ENCODE results near the gene EPHA10.
A peak's percentile ranks its signal among the peaks of the same experiment; 100 is the strongest.

EPHA10 gene

GRCh38 chr1:37807555-37808368 lies 42.8 kb upstream of the EPHA10 start, which contains the start of the genes C1orf122 and YRDC:
Gene C1orf122 (plus strand): TSS chr1:37807790. CDS start chr1:37808405, 615 bp downstream.
Gene YRDC (minus strand): TSS chr1:37808208. CDS start chr1:37808180, 28 bp downstream.
- peak within 1 kb of the TSS; percentile 68 to 98 (median 95) for H3K4me3 ChIP-seq (ENCODE audit: control insufficient read depth in 1 of 7, extremely low read depth in 1 of 7, insufficient read depth in 4 of 7, low read depth in 2 of 7, low read length in 6 of 7)
- peak; percentile 95 to 98 (median 98) for DNase-seq
- under 1% methylated on average over 85 of the region's 95 CpGs for WGBS (ENCODE audit: insufficient coverage)
- no peaks in the 10 kb centered on the region for H3K9me3 ChIP-seq (ENCODE audit: control extremely low read depth in 1 of 5, control insufficient read depth in 4 of 5, insufficient read depth in 2 of 5, low read depth in 1 of 5, low read length in 4 of 5)
- POLR2A ChIA-PET, result interaction anchor here (0.8 to 2.1 kb wide), 4 partner anchors 13 to 115 kb away, joined by 3 to 14 read pairs (median 8); partner anchors contain the start of genes CDCA8, EPHA10 and MTF1
- peaks cover 16 to 57% (median 34%) of the 10 kb centered on the region in 4 experiments for H3K36me3 ChIP-seq (ENCODE audit: control insufficient read depth in 4 of 4, insufficient read depth in 4 of 4, low read length in 3 of 4)
- H3K27me3 ChIP-seq (replicated peaks in 2 of 5; ENCODE audit: control insufficient read depth in 4 of 5, insufficient read depth in 5 of 5, low read length in 4 of 5), result no peaks in the 10 kb centered on the region
- H3K27ac ChIP-seq (ENCODE audit: insufficient read depth in 1 of 2, low read depth in 1 of 2, low read length in 2 of 2, poor library complexity in 1 of 2, severe bottlenecking in 2 of 2), result peak within 1 kb of the TSS; percentile 93 to 97
- CTCF ChIA-PET, result interaction anchor here (1.2 to 1.8 kb wide), 4 partner anchors 9 to 52 kb away, joined by 3 to 5 read pairs (median 4); partner anchors contain the start of gene MTF1
- peaks cover 5 to 23% (median 20%) of the 10 kb centered on the region in 4 experiments for H3K4me1 ChIP-seq (ENCODE audit: control extremely low read depth in 1 of 4, control insufficient read depth in 4 of 4, insufficient read depth in 4 of 4, low read length in 3 of 4)

GRCh38 chr1:37807220-37807554 lies 42.3 kb upstream of the EPHA10 start:
- Histone ChIP-seq H3K36me3 (ENCODE audit: control insufficient read depth in 4 of 4, insufficient read depth in 4 of 4, low read length in 3 of 4) (peaks cover 19 to 56% (median 37%) of the 10 kb centered on the region in 4 experiments), H3K9me3 (ENCODE audit: control extremely low read depth in 1 of 5, control insufficient read depth in 4 of 5, insufficient read depth in 2 of 5, low read depth in 1 of 5, low read length in 4 of 5) (no peaks in the 10 kb centered on the region), H3K4me1 (ENCODE audit: control extremely low read depth in 1 of 4, control insufficient read depth in 4 of 4, insufficient read depth in 4 of 4, low read length in 3 of 4) (peaks cover 5 to 23% (median 20%) of the 10 kb centered on the region in 4 experiments), H3K27me3 (replicated peaks in 2 of 5; ENCODE audit: control insufficient read depth in 4 of 5, insufficient read depth in 5 of 5, low read length in 4 of 5) (no peaks in the 10 kb centered on the region), H3K27ac (ENCODE audit: insufficient read depth in 1 of 2, low read depth in 1 of 2, low read length in 2 of 2, poor library complexity in 1 of 2, severe bottlenecking in 2 of 2) (peak overlapping the region; percentile 93 to 97), H3K4me3 (ENCODE audit: control insufficient read depth in 1 of 7, extremely low read depth in 1 of 7, insufficient read depth in 4 of 7, low read depth in 2 of 7, low read length in 6 of 7) (peak overlapping the region; percentile 68 to 98 (median 95))
- peak in 2 of 3 donors; percentile 26 to 44 for DNase-seq
- WGBS (ENCODE audit: insufficient coverage), result 31% methylated on average over 7 of the region's 9 CpGs
- ChIA-PET POLR2A (interaction anchor here (0.8 to 2.1 kb wide), 4 partner anchors 12 to 115 kb away, joined by 3 to 14 read pairs (median 8); partner anchors contain the start of genes CDCA8, EPHA10 and MTF1), CTCF (interaction anchor here (1.3 kb wide), 1 partner anchor 53 kb away, joined by 5 read pairs; the partner anchor contains the start of gene MTF1)

GRCh38 chr1:37802439-37802838 lies 37.5 kb upstream of the EPHA10 start:
- DNase-seq, result no peak
- 100% methylated on average over 1 of the region's 1 CpG for WGBS (ENCODE audit: insufficient coverage)
- POLR2A ChIA-PET, result interaction anchor here (0.7 kb wide), 1 partner anchor 128 kb away, joined by 3 read pairs; no protein-coding TSS in a partner anchor
- H3K4me3 ChIP-seq (ENCODE audit: control insufficient read depth in 1 of 7, extremely low read depth in 1 of 7, insufficient read depth in 4 of 7, low read depth in 2 of 7, low read length in 6 of 7), result no peak overlapping the region
- peaks cover 24 to 55% (median 50%) of the 10 kb centered on the region in 4 experiments for H3K36me3 ChIP-seq (ENCODE audit: control insufficient read depth in 4 of 4, insufficient read depth in 4 of 4, low read length in 3 of 4)
- H3K4me1 ChIP-seq (ENCODE audit: control extremely low read depth in 1 of 4, control insufficient read depth in 4 of 4, insufficient read depth in 4 of 4, low read length in 3 of 4), result peaks cover 5 to 15% (median 10%) of the 10 kb centered on the region in 4 experiments
- CTCF ChIA-PET, result no interaction called here
- H3K27ac ChIP-seq (ENCODE audit: insufficient read depth in 1 of 2, low read depth in 1 of 2, low read length in 2 of 2, poor library complexity in 1 of 2, severe bottlenecking in 2 of 2), result no peak overlapping the region
- no peaks in the 10 kb centered on the region for H3K9me3 ChIP-seq (ENCODE audit: control extremely low read depth in 1 of 5, control insufficient read depth in 4 of 5, insufficient read depth in 2 of 5, low read depth in 1 of 5, low read length in 4 of 5)
- no peaks in the 10 kb centered on the region for H3K27me3 ChIP-seq (replicated peaks in 2 of 5; ENCODE audit: control insufficient read depth in 4 of 5, insufficient read depth in 5 of 5, low read length in 4 of 5)

GRCh38 chr1:37797750-37798345 lies 32.9 kb upstream of the EPHA10 start:
- WGBS (ENCODE audit: insufficient coverage), result 97% methylated on average over 3 of the region's 3 CpGs
- Histone ChIP-seq H3K9me3 (ENCODE audit: control extremely low read depth in 1 of 5, control insufficient read depth in 4 of 5, insufficient read depth in 2 of 5, low read depth in 1 of 5, low read length in 4 of 5) (no peaks in the 10 kb centered on the region), H3K36me3 (ENCODE audit: control insufficient read depth in 4 of 4, insufficient read depth in 4 of 4, low read length in 3 of 4) (peaks cover 8 to 21% (median 15%) of the 10 kb centered on the region in 4 experiments), H3K4me1 (ENCODE audit: control extremely low read depth in 1 of 4, control insufficient read depth in 4 of 4, insufficient read depth in 4 of 4, low read length in 3 of 4) (peaks cover 0 to 18% (median 10%) of the 10 kb centered on the region in 4 experiments), H3K27me3 (replicated peaks in 2 of 5; ENCODE audit: control insufficient read depth in 4 of 5, insufficient read depth in 5 of 5, low read length in 4 of 5) (peaks cover 0 to 22% (median 12%) of the 10 kb centered on the region in 5 experiments), H3K4me3 (ENCODE audit: control insufficient read depth in 1 of 7, extremely low read depth in 1 of 7, insufficient read depth in 4 of 7, low read depth in 2 of 7, low read length in 6 of 7) (no peak overlapping the region), H3K27ac (ENCODE audit: insufficient read depth in 1 of 2, low read depth in 1 of 2, low read length in 2 of 2, poor library complexity in 1 of 2, severe bottlenecking in 2 of 2) (no peak overlapping the region)
- CTCF ChIA-PET, result interaction anchor here (1.3 kb wide), 1 partner anchor 10 kb away, joined by 3 read pairs; the partner anchor contains the start of genes C1orf122 and YRDC
- no peak for DNase-seq
- POLR2A ChIA-PET, result no interaction called here

GRCh38 chr1:37795340-37796125 lies 30.6 kb upstream of the EPHA10 start:
- H3K4me3 ChIP-seq (ENCODE audit: control insufficient read depth in 1 of 7, extremely low read depth in 1 of 7, insufficient read depth in 4 of 7, low read depth in 2 of 7, low read length in 6 of 7), result no peak overlapping the region
- H3K9me3 ChIP-seq (ENCODE audit: control extremely low read depth in 1 of 5, control insufficient read depth in 4 of 5, insufficient read depth in 2 of 5, low read depth in 1 of 5, low read length in 4 of 5), result no peaks in the 10 kb centered on the region
- POLR2A ChIA-PET, result interaction anchor here (0.7 to 2.2 kb wide), 2 partner anchors 12 to 75 kb away, joined by 3 to 9 read pairs; partner anchors contain the start of genes C1orf122 and YRDC
- peaks cover 0 to 18% (median 10%) of the 10 kb centered on the region in 4 experiments for H3K4me1 ChIP-seq (ENCODE audit: control extremely low read depth in 1 of 4, control insufficient read depth in 4 of 4, insufficient read depth in 4 of 4, low read length in 3 of 4)
- peaks cover 4 to 38% (median 25%) of the 10 kb centered on the region in 5 experiments for H3K27me3 ChIP-seq (replicated peaks in 2 of 5; ENCODE audit: control insufficient read depth in 4 of 5, insufficient read depth in 5 of 5, low read length in 4 of 5)
- CTCF ChIA-PET, result interaction anchor here (1.6 kb wide), 1 partner anchor 10 kb away, joined by 6 read pairs; no protein-coding TSS in a partner anchor
- 22% methylated on average over 17 of the region's 22 CpGs for WGBS (ENCODE audit: insufficient coverage)
- H3K36me3 ChIP-seq (ENCODE audit: control insufficient read depth in 4 of 4, insufficient read depth in 4 of 4, low read length in 3 of 4), result peaks cover 0 to 6% (median 4%) of the 10 kb centered on the region in 4 experiments
- DNase-seq, result peak in 2 of 3 donors; percentile 62 to 69
- no peak overlapping the region for H3K27ac ChIP-seq (ENCODE audit: insufficient read depth in 1 of 2, low read depth in 1 of 2, low read length in 2 of 2, poor library complexity in 1 of 2, severe bottlenecking in 2 of 2)
